ENCODE measurements around the gene FAAP100.

The FAAP100 gene

DNA sequence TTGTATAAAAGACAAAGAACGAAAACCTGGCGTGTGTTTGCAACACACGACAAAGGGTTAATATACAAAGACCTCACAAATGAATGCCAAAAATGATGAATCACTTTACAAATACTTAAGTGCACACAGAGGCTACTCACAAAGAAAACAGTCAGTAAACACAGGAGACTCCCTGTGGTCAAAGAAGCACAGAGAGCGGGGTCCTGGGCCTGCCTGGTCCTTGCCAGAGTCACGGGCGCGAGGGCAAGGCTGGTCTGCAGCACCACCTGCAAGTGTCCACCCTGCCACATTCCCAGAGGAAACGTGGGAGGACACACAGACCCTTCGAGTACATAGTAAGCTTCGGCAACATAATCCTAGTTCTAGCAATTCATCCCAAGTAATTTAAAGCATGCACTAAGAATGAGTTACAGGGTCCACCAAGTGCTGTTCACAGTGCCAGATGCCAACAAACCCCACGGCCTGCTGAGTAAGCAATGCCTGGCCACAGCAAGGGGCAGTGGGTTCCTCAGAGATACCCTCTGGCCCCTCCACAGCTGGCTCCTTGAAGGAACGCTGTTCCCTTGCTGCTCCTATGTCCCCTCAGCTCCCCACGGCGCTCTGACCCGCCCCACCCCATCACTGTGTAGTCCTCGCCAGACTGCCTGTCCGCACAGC is 24.6 kb upstream of the FAAP100 start:
- no peak for DNase-seq

DNA sequence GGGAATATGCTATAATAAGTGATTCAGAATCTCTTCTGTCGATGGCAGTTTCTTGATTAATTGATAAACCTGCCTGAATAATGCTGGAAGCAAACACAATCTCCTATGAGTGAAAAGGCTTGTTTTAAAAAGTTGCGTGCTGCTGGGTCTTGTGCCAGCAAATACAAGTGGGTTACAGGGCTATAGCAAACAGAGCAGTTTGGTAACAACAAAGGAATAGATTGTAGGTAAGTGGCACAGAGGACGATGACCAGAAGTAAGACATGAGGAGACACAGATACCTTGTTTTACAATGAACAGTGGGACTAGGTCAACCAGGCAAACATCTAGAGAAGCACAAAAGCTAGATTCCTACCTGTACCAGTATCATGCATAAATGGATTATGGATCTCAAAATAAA is 23.7 kb upstream of the FAAP100 start:
- DNase-seq = no peak

DNA sequence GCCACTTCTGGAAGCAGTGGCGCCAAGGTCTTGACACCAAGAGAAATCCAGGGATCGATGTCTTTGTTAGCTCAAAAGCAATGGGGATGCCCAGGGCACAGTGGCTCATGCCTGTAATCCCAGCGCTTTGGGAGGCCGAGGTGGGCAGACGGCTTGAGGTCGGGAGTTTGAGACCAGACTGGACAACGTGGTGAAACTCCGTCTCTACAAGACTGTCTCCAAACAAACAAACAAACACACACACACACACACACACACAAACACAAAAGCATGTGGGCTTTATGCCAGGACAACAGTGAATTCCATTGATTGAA is 22.4 kb upstream of the FAAP100 start:
- DNase-seq = no peak

DNA sequence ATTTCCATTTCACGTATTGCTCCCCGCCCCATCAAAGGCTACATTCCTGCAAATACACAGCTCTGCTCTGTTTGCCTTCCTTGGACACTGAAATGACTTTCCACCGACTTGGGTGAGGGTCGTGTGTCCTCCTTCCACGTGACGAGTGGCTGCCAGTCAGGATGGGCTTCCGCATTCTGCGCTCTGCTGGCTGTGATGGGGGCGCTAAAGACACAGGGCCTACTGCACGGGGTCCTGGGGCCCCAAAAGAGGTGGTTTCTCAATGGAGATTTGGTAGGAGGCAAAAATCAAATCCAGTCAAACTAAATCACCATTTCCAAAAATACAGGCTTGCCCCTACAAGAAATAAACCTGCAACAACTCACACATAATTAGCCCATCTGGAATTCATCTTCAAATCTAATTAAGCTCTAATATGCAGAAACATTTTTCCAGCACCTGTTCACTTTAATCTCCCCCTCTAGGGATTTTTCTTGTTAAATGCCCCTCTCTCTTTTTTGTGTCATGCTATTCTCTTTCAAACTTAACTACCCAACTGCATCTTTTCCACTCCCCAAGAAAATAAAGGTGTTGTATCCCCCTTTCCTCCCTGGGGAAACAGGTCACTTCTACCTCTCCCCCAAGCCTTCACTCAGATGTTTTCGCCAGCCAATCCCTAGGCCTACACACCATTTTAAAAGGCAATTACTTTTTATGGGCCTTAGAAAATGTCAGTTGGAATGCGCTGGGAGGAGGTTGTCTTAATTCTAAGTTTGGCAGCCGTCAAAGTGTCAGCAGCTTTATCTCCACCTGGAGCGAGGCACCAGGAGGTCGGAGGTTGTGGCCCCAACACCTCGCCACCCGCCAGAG is 21.9 kb upstream of the FAAP100 start:
- DNase-seq = no peak

DNA sequence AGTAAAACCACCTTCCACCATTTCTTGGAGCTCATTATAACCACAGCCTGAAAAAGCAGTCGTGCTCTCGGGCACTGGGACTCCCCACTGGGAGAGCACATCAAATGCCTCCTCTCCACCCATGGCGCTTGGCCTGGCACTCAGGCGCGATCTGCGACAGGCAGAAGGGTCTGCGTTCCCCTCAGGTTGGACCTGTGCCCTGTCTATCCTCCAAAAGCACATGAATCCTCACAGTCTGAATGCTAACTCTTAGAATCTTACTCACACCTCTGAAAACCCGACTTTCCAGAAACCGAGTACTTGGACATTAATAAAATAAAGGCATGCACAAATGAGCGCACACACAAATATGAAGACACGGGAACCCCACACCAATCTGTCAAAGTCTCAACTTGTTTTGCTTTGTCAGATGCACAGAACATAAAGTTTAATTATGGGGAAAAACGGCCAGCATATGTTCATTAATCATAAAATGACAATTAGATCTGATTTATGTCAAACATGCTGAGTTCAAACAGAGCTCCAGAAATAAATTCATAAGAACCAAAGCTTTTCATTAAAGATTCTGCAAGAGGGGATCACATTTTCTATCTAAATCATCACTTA is 20.5 kb upstream of the FAAP100 start:
- DNase-seq = no peak

DNA sequence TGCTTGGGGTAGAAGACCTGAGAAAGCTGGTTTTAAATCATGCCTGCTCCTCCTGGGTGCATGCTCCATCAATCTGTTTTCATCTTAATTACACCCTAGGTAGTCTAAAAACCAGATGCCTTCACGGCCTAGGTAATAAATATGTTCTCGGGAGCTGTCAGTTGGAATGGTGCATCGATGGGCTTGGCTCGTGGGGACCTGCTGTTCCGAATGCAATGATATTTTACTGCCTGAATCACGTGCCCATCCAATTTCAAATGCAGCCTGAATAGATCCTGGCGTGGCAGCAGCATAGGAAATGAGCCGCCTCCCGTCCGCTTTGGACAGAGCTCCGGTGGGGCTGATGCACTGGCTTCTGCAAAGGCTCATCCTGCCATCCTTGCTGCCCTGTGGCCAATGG is 18.8 kb upstream of the FAAP100 start:
- no peak for DNase-seq

DNA sequence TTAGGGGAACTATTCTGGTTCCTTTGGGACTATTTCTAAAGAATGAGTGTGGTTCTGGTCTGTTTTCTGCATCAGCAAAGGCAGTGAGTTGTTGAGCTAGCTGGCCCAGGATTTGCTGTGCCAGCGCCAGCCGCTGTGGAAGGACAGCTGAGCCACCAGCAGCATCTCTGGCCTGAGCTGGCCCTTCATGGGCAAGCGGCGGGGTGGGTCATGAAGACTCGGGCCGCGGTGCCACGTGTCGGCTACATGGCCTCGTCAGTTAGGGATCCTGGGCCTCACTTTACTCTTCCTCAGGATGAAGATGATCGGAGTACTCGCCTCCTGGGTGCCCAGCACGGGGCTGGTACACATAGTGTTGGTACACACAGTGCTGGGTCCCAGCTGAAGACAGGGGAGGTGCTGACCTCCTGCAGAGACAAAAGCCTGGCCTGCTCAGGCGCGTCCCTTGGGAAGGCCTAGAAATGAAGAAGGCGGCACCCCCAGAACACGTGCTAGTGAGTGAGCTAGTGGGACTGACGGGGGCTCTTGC is 17.9 kb upstream of the FAAP100 start:
- DNase-seq = no peak

DNA sequence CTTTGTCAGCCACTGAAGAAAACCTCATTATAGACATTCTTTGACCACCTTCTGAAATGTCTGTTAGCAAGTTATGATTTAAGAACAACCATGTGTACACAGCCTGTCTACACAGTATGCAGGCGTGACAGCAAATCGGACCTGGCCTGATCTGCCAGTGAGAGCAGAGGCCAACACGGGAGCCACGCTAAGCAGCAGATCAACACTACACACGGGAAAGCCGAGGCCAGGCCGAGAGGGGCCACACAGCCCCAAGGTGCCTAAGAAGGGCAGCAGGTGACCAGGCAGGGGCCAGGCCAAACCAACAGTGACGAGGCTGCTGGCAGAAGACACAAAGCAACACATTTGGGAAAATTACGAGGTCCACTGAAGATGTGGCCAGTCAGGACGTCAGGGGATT is 16.3 kb upstream of the FAAP100 start:
- no peak for DNase-seq

DNA sequence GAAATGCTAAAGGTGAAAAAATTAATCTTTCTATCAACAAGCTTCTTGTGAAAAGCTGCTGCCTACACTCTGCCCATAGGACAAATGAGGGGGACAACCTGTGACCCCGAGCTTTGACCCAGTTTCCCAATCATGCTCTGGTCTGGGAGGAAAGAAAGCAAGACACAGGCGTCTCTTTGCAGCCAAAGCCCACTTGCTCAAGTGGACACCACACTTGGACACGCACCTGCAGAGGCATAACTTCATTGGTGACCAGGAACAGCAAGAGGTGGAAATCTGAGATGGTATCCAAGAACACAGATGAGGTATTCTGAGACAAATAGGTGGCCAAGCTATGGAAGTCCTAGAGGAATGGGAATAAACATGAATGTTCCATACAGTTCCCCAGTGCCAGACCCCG is 15.0 kb upstream of the FAAP100 start:
- DNase-seq = no peak

DNA sequence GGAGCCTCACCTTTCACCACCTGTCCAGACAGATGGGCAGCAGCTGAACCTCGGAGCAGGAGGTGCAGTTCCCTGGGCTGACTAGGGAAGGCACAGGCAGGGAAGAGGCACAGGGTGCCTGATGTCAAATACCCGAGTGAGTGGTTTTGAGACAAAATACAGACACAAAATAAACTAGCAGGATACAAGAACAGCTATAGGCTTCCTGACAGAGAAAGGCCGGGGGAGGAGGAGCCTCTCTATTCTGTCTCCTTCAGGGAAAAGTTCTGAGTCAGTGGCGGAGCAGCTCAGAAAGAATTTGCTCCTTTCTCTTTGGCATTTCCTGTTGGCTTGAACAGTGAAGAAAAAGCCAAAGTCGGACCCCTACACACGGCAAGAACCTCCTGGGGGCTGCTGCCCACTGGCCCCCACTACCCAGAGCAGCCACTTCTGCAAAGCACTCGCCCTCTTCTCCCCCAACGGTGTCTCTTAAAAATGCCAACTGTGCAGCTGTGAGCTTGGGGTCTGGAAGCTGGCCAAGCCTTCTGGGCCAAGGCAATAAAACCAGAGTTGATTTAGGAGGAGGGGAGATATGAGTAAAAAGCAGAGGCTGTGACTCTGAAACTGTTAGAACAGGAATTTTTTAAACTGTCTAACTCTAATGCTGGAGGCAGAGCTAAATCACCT is 14.4 kb upstream of the FAAP100 start:
- DNase-seq = peak; percentile 92

DNA sequence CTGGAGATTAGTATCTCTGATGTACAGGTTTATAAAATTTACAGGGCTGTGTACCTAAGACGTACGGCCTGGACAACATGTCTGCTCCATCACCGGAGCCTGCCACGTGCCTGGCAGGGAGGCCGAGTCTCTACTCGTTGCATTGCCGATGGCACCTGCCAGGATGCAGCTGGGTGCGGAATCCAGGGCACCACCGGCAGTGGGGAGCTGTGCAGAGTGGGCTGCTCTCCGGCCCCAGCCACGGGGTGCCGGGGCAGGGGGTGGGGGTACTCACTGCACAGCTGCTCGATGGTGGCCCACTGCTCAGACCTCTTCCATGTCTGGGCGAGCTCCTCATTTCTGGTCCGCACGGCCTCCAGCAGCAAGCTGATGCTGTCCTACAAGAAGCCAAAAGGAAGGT is 13.1 kb upstream of the FAAP100 start:
- no peak for DNase-seq

DNA sequence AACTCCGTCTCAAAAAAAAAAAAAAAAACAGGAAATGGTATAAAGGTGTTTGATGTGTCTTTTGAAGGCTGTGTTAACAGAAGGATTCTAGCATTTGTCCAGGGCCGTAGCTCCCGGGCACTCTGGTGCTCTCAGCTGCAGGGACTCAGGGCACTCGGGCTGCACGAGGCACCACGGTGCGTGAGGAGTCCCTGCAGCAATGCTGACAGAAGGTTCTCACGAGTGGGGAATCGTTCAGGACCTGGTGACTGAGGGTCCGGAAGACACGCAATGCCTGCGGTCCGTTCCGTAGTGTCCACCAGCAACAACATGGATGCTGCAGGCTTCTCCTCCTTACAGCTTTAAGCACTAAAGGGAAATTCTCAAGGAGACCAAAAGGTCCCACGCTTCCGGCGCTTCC is 12.6 kb upstream of the FAAP100 start:
- DNase-seq = no peak

DNA sequence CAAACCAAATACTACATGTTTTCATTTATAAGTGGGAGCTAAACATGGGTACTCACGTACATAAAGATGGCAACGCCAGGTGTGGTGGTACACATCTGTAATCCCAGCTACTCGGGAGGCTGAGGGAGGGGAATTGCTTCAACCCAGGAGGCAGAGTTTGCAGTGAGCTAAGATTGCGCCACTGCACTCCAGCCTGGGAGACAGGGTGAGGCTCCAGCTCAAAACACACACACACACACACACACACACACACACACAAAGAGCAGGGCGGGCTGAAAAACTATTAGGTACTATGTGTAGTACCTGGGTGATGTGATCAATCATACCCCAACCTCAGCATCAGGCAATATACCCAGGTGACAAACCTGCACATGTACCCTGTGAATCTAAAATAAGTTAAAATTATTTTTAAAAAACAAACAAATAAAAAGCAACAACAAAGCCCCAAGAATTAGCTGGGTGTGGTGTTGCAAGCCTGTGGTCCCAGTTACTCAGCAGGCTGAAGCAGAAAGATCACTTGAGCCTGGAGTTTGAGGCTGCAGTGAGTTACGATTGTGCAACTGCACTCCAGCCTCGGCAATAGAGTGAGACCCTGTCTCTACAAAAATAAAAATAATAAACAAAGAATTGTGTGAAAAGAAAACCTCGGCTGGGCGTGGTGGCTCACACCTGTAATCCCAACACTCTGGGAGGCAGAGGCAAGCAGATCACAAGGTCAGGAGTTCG is 11.9 kb upstream of the FAAP100 start:
- DNase-seq = no peak

DNA sequence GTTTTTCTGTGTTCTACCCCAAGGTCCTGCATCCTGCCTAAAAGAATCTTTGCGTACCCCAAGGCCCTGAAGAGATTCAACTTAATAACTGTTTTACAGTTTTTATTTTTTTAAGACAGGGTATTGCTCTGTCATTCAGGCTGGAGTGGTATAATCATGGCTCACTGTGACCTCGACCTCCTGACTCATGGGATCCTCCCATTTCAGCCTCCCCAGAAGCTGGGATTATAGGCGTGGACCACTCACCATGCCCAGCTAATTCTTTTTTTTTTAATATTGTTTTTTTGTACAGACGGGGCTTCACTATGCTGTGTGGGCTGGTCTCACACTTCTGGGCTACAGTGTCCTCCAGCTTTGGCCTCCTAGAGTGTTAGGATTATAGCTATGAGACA is 9.3 kb upstream of the FAAP100 start:
- no peak for DNase-seq

DNA sequence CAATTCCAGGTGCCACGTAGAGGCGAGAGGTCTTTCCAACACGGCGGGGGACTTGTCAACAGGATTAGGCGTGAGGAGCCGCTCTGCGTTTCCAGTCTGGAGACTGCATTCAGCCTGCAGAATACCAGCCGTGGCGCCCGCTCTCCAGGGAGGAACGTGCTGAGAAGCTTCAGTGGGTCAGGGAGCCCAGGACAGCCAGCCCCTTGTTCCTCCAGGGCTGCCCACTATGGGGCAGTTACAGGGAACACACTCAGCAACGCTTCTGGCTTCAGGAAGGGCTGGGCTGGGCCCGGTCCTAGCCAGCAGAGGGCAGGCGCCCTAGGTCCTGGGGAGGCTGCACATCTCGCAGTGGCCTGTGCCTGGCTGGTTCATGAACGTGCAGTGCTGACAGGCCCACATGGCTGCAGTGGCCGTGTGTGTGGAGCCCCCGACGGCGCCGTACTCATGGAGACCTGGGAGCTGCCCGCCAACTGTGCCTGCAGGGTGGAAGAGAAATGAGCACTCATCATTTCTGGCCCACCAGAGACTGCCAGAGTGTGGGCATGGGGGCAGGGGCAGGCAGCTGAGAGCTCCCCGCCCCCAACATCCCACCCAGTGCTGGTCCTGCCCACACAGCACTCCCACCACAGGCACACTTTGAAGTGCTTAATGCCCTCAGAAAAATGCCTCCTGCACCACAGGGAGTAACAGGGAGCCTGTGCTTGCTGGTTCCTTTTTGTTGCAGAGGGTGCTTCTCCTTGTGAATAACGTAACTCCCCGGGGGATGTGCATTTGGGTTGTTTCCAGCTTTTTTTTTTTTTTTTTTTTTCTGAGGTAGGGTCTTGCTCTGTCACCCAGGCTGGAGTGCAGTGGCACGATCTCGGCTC is 7.0 kb upstream of the FAAP100 start:
- no peak for DNase-seq

DNA sequence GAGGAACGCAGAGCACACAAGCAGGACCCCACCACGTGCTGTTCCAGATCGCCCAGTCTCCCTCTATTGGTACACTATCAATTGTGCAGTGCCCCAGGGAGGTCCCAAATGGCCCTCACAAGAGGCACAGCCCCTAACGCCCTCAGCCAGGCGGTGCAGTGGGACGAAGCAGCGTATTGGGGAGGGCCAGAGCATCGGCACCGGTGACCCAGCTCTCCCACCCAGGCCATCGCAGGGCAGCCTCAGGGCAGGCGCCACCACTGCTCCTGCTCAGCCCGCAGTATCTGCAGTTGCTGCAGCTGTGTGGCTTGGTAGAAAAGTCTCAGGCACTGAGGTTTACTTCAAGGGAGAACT is 5.9 kb upstream of the FAAP100 start:
- no peak for DNase-seq

DNA sequence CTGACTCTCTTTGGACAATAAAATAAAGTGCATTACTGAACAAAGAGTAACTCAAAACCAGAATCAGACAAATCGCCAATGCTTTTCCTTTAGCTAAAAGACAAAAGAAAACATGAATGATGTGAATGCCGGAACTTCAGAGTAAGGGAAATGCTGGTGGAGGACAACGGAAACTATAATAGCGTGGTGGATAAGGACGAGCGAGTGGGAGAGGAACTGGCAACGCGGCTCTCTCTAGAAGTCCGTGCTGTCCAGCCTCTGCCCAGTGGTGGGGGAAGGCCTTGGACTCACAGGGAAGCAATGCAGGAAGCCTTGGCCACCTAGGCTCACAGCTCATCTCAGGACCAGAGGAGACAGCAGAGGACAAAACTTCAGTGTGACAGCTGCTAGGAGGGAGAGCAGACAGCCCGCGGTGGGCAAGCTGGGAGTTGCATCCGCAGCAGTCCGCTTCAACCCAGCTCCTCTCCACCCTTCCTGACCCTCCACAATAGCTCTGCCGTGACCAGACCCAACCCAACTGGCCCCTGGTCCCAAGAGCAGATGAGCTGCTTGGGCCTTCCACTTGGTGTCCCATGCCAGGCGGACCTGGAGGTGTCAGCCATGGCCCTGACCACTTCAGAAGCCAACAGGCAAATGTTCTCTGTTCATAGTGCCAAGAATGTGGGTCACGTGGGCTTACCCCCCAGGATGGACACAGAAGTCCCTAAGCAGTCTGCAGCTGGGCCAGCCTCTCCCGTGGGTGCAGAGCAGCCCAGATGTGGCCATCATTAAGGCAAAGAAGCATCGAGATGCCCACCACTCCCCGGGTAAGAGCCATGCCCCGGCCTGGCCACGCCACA is 5.3 kb upstream of the FAAP100 start:
- DNase-seq = no peak

DNA sequence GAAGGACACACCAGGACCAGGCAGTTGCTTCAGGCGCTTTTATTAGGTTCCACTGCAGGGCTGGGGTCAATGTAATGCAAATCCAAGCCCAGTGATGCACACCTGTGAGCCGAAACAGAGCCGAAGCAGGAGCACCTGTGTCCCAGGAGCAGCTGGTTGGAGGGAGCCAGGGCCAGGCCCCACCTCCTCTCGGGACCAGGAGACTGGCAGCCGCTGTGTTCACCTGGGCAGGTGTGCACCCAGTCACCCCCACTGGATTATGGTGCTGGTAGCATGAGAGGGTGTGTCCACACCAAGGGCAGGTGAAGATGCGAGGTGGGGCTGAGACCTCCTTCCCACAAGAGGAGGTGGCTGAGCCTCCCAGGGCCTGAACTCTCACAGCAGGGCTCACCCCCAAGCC is 4.7 kb upstream of the FAAP100 start:
- no peak for DNase-seq

DNA sequence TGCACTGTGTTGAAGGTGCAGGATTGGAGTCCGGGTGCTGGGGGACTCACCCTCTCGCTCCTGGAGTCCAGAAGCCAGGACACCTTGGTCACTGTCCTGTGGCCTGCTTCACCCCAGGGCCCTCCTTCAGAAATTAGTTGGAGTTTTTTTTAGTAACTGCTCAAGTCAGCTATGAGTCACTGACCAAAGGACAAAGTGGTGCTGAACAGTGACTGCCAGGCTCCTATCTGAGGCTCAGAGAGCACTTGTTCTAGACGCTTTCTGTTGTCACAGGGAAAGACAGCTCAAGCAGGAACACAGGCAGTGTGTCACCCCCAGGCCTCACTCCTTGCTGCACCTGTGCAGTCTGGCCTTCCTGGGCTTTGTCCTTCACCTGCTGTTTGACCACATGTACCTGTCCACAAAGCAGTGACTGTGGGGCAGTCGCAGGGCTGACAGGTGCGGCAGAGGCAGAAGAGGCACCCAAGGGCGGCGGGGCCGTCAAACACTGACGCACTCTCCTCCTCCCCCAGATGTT is 4.1 kb upstream of the FAAP100 start:
- DNase-seq = no peak

DNA sequence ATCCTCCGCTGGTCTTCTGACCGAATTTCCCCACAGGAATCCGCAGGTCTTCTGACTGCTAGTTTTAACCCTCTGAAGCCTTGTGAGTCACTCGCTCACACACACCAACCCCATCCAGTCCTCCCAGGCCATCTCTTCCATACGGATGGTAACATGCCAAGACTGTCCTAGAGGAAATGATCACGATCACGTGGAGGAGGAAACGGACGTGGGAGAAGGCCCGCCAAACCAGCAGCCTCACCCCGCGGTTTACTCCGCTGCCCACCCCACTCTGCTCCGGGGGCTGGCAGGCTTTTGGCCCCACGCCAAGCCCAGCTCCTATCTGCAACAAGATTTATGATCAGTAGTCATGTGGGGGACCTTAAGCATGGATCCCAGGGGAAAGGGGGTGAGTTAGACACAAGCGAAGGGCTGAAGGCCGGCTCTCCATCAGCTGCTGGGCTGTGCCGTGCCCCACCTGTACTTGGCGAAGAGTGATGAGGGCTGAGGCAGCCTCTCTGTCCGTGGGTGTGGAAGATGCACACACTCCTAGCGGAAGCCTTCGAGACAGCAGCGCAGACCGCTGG is 1.5 kb upstream of the FAAP100 start:
- DNase-seq = no peak

Measured in SHP77 treated with DMSO at 0.1 percent for 48 hours (cell line).